IPS DF 19.7 (cell line): ENCODE results near the gene MCTP1.
A peak's percentile ranks its signal among the peaks of the same experiment; 100 is the strongest.
"Not testable (repeated sequence)": the region's sequence is repeated elsewhere in the genome, so short reads cannot be mapped to it uniquely, and the experiment has no call there.

Experiments used
- DNase-seq: peaks from one replicate; pipeline ENCODE4 v3.0.0-alpha.2; 2013; ENCODE audit warnings: low read depth, low spot score

MCTP1 gene

DNA sequence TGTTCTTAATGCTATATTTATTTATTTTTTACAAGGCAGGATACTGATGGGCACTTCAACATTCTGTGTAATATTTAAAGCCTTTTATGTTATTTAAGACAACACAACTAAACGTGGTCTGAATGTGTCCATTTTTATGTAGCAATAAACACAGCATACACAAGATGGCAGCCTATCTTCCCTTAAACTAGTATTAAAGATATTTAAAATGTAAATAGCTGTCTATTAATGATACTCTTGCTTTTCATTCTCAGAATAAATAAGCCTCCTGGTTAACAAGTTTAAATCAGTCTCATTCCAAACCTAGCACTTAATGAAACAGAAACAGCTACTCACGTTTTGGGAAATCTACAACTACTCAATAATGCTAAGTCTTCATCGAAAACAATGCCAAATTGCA lies 315.7 kb downstream of the MCTP1 start:
- no peak for DNase-seq

- DNase-seq, result peak; percentile 23
Observed at GRCh38 chr5:94968507-94969095, 316.3 kb downstream of the MCTP1 start.

DNA sequence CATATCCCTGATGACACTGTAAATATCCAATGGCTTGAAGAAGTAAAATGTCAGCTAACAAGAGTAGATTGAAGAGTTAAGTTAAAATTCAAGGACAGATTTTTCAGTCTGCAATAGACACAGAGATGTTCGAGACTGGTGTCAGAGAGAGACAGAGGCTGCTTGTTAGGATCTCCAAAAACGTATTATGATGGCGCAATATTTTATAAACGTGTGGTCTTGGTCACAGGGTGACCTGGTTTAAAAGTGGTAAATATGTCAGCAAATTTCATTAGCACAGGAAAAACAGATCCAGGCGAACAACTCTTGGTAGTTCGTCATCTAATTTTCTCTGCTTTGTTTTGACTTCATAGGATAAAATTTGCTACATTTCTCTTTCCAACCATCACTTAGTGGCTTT lies 317.4 kb downstream of the MCTP1 start:
- no peak for DNase-seq

DNA sequence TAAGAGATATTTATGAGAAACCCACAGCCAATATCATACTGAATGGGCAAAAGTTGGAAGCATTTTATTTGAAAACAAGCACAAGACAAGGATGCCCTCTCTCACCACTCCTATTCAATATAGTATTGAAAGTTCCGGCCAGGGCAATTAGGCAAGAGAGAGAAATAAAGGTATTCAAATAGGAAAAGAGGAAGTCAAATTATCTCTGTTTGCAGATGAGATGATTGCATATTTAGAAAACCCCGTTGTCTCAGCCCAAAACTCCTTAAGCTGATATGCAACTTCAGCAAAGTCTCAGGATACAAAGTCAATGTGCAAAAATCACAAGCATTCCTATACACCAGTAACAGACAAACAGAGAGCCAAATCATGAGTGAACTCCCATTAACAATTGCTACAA lies 325.6 kb downstream of the MCTP1 start:
- not testable (repeated sequence) for DNase-seq

DNA sequence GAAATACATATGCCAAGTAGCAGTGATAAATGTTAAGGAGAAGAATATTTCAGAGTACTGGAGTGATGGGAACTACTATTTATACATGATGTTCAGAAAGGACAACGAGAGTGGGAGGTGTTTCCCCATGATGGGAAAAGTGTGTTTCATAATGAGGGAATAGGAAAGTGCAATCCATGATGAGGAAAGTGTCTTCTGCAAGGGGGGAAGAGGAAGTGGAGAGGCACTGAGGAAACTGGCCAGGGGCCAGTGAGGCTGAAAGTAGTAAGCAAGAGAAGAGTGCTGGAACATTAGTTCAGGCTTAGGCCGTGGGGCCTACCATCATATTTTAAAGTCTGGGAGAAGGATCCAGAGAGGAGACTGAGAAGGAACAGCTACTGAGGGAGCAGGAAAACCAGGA lies 339.2 kb downstream of the MCTP1 start:
- DNase-seq, result no peak

DNA sequence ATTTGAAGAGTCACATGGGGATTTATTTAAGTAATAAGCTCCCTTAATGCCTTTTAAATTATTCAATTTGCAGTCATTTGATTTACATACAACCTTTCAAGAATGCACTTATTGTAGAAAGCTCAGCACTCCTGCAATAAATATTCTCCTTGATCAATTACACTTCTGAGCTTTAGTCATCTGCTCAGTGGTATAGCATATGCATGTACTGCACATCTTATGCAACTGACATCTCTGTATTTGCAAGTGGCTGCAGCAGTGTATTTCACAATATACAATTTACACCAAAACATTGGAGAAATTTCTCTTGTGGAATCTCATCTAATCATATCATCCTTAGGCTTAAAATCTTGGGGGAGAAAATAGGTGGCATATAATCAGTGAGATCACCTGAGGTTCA lies 340.7 kb downstream of the MCTP1 start:
- no peak for DNase-seq

DNA sequence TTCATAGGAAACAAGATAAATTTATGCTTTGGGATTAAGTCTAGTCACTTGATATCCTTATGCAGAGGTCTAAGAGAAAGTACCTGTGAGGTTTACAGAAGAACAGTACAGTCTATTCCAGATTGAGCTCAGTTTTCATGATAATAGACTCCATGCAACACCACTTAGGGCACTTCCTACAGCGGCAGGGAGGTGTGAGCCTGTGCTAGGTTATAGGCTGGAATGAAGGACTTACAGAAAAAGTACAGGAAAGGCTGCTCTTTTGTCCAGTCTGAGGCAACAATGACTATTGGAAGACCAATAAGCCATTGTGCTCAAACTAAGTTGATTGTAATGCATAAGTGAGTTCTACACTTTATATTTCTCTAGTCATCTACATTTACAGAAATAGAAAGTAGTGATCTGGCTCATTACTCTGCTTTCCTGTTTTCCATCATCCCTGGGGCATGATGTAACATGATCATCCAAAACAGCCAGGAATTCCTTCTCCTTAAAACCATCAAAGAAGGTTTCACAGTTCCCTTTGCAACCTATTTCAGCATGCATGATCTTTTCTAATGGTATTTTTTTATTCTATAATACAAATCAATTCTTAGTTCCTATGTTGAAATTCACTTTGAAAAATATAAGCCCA lies 343.7 kb downstream of the MCTP1 start:
- no peak for DNase-seq

DNA sequence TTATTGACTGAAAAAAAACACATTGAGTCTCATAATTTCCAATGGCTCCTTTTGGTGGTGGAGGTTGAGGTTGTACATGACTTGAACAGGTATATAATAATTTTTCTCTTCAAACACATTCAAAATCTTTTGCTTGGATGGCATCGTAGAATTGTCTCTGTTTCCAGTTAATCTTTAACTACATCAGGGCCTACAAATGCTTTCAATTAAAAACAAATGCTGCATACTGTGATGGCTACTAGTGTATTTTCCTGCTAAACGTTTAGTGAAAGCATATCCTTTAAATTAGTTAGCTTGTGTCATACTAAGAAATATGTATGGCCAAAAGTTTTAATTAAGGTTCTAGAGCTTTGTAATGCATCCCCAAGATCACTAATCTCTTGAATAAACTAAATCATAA lies 352.6 kb downstream of the MCTP1 start:
- no peak for DNase-seq

DNA sequence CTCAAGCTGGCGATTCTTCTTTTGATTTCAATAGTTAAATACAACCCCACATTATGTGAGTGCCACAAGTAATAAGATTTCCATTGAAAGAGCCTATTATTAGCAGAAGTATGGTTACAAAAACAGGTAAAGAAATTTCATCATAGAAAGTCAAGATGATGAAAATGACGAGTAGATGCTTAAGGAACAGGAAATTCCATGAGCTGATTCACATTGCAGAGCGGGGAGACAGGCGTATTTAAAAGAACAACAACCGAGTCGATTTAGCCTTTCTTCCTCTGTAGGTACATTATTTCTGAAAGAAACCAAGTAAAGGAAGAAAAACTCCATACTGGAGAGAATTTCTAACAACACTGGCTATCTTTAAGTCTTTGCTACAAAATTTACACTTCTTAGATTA lies 356.0 kb downstream of the MCTP1 start:
- no peak for DNase-seq

- no peak for DNase-seq
Observed at GRCh38 chr5:94920570-94920969, 364.3 kb downstream of the MCTP1 start.

- DNase-seq, result no peak
Observed at GRCh38 chr5:94916619-94917018, 368.3 kb downstream of the MCTP1 start.

DNA sequence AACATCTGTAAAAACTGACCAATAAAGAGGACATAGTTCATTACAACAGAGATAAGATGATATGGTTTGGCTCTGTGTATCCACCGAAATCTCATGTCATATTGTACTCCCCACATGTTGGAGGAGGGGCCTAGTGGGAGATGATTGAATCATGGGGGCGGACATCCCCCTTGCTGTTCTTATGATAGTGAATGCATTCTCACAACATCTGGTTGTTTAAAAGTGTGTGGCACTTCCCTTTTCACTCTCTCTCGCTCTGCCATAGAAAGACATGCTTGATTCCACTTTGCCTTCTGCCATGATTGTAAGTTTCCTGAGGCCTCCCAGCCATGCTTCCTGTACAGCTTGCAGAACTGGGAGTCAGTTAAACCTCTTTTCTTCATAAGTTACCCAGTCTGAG lies 373.6 kb downstream of the MCTP1 start:
- no peak for DNase-seq

DNA sequence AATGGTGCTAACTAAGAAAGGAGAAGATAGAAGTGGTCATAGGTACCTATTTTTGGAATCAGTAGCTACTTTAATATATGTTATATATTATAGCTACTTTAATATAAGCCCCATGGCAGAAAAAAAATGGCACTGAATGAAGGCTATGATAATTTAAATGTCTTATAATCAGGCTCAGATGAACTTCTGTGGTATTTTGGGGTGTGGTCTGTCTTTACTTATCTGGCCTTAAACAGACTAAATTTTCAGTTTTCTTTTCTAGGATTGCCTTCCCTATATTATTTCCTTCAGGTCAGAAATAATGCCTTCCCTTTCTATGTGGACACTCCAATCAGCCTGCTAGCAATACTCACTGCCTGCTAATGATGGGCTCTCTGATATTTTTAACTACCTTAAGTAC lies 374.2 kb downstream of the MCTP1 start:
- DNase-seq, result no peak

DNA sequence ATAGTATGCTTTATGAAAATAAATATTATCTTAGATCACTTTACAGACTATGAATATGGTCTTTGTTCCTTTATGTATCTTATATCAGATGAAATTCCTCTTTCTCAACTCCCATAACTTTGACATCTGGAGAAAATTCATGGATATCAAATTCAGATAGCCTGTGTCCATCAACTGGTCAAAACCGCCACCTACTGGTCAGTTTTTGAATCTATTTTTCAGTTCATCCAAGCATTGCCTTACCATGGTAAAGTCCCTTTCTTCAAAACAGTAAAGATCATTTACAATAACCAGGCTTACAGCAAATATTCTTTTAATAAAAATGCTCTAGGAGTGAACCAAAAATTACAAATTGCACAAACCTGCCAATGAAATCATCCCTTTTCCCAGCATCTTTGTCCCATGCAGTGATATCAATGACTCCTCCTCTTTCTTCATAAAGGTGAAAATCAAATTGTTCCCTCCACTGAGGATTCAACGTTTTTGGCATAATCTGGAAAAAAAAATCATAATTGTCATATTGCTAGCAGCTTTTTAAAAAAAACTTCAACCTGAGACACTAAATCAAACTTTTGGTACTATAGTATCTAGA lies 375.9 kb downstream of the MCTP1 start:
- DNase-seq, result no peak

- DNase-seq, result no peak
Observed at GRCh38 chr5:94906750-94907149, 378.1 kb downstream of the MCTP1 start.

- DNase-seq, result no peak
Observed at GRCh38 chr5:94903726-94904125, 381.2 kb downstream of the MCTP1 start.

GRCh38 chr5:94901191-94901979 lies 383.5 kb downstream of the MCTP1 start:
- DNase-seq, result no peak

DNA sequence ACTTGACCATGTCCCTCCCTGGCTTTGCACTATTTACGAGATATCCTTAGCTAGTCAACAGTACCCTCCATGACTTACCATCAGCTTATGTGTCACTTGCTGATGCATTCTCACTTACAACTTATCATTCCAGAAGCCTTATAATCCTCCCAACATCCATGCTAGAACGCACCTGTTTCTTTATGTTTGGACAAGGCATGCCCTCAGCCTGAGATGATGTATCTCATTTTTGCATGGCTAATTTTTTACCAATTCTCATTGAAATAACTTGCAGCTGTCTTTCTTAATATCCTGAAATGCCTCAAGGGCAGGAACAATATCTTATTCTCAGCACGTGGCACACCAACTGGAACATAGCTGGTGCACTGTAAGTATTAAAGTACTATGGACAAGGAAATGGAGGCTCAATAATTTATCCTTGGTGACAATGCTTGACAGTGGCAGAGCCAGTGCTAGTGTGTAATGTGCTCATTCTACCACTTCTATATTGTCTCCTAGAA lies 384.8 kb downstream of the MCTP1 start:
- DNase-seq, result no peak

DNA sequence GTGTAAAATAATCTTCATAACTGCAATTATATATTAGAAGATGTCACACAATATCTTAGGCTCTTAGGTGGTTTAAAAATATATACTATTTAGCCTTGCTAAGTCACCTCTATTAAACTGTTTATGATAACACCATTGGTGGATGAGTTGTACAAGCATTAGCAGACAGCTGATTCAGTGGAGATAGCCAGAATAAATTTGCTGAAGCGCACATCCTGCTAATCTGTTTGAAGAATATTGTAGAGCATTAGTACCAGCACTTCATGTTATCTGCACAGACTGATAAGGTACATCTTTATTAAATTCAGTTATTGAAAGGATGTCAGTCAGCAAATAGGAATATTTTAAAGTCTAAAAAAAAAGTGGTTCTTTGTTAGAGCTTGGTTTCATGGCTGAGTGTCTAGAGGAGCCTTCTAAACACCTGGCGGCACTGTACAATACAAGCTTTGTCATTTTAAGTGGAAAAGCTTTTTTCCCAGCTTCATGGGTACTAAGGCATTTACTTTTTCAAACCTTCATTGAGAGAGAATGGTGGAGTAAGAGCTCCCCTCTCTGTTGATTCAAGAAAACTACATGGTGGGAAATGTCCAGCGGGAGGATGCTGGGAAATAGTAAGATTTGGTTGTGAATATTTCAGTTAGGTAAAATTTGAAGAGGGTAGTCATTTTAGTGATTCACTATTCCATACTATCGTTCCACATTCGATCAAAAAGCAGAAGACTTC lies 391.3 kb downstream of the MCTP1 start:
- peak; percentile 38 for DNase-seq

DNA sequence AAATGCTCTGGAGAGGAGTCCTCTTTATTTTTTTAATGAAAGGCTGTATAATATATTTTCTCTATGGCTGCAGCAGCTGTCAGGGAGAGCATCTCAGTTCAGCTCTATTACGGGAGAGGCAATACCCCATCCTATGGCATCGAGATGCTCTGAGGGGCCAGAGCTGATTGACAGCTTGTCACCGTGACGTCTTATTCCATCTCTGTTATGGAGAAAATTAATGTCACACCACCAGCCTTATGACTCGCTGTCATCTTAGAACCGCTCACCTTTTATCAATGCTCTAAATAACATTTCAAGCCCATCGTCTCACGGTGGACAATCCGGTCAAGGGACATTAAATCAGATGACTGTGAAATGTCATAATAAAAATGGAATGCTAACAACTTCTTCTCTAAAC lies 392.9 kb downstream of the MCTP1 start:
- no peak for DNase-seq

DNA sequence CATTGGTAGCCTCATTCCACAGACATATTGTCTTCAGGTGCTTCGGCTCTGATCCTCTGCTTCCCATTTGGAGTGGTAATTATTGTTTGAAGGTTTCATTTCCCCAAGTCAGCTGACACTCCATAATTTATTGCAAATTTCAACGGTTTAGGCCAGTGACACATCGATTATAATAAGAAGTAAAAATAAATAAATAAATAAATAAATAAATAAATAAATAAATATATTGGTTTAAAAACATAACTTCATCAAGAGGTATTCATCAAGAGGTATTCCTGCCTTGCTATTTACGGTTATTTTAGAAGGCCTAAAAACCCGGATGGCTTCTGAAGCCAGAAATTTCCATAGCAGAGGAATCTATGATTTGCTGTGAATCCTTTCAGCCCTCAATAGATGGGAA lies 393.3 kb downstream of the MCTP1 start:
- DNase-seq, result no peak

DNA sequence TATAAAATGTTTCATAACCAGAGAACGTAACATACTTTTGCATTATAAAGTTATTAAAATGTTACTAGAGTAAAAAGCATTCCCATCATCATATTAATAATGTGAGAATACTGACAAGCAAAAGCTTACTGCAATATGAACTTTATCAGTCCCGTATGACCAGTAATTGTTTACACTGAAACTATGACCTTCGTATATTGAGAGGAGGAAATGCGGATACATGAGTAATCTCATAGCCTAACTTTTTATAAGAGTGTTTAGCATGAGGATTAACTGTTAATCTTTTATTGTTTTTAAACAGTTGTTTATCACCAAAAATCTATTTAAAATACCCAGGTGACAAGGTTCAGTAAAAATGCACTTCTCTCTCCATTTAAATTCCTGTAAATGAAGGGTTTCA lies 394.0 kb downstream of the MCTP1 start:
- DNase-seq, result no peak
